Suprapubic skin (tissue), 4 donors: ENCODE results near the gene CLVS2. TPM values are rescaled to one million over a fixed set of nuclear protein-coding genes. Genes with fewer than 3 reads are reported as not detected.

Experiments used
- DNase-seq, 2 donors: peaks; one replicate each; pipeline ENCODE4 v3.0.0-alpha.2; 2019; ENCODE audit warnings: low spot score in 2 of 2
- H3K27ac ChIP-seq: fragments of 200-600 bp; sonication (generic); one replicate; pipeline ENCODE4 v1.5.1; 2019
- H3K27me3 ChIP-seq: fragments of 200-600 bp; sonication (generic); one replicate; pipeline ENCODE4 v1.5.1; 2019
- H3K36me3 ChIP-seq: fragments of 200-600 bp; sonication (generic); one replicate; pipeline ENCODE4 v1.5.1; 2019
- H3K4me1 ChIP-seq: fragments of 200-600 bp; sonication (generic); one replicate; pipeline ENCODE4 v1.5.1; 2019
- H3K4me3 ChIP-seq: fragments of 200-600 bp; sonication (generic); one replicate; pipeline ENCODE4 v1.5.1; 2019; ENCODE audit warnings: mild to moderate bottlenecking
- H3K9me3 ChIP-seq: fragments of 200-600 bp; sonication (generic); one replicate; pipeline ENCODE4 v1.5.1; 2019
- EP300 ChIP-seq: sonication (generic); formaldehyde crosslinking; IDR thresholded peaks from one replicate; pipeline ENCODE4 v1.6.1; 2017; ENCODE audit warnings: antibody characterized with exemption
- POLR2A ChIP-seq, 2 donors: fragments of 450-650 bp; IDR thresholded peaks; one replicate each; pipeline ENCODE4 v1.6.1; 2017; ENCODE audit warnings: antibody characterized with exemption in 2 of 2, mild to moderate bottlenecking in 2 of 2, moderate library complexity in 2 of 2
- POLR2AphosphoS5 ChIP-seq, 3 donors: sonication (generic); formaldehyde crosslinking; IDR thresholded peaks; one replicate each; pipeline ENCODE4 v1.6.1; 2017; ENCODE audit warnings: antibody characterized with exemption in 3 of 3
- WGBS: methylation state at CpG from one replicate; pipeline ENCODE4 v1.1.5; 2018; 5-methylcytosine and 5-hydroxymethylcytosine counted together
- total RNA-seq, 4 donors: library from RNA; depleted of rRNA; stranded (reverse); fragments of >200 nt; gene quantifications; one replicate each; pipeline ENCODE4 v1.1.0, GENCODE V29; 2016
- TF ChIP-seq, protein P1 (sequence below), 2 donors: fragments of 200-600 bp in 1 of 2; fragments of 450-650 bp in 1 of 2; sonication (generic) in 1 of 2; IDR thresholded peaks; one replicate each; pipeline ENCODE4 v1.5.1; 2016 to 2019; ENCODE audit warnings: antibody characterized with exemption in 2 of 2, mild to moderate bottlenecking in 1 of 2, moderate library complexity in 1 of 2

CLVS2 gene, protein sequence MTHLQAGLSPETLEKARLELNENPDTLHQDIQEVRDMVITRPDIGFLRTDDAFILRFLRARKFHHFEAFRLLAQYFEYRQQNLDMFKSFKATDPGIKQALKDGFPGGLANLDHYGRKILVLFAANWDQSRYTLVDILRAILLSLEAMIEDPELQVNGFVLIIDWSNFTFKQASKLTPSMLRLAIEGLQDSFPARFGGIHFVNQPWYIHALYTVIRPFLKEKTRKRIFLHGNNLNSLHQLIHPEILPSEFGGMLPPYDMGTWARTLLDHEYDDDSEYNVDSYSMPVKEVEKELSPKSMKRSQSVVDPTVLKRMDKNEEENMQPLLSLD
- total RNA-seq, result under 1 TPM; 0.15 to 0.64 (median 0.46) TPM

- Histone ChIP-seq H3K27ac (no peak within 1 kb of the TSS), H3K36me3 (no peaks in the 10 kb centered on the region), H3K9me3 (no peaks in the 10 kb centered on the region), H3K27me3 (peaks cover 47% of the 10 kb centered on the region), H3K4me1 (peaks cover 12% of the 10 kb centered on the region), H3K4me3 (peak within 1 kb of the TSS; percentile 50)
- DNase-seq, result no peak
- TF ChIP-seq POLR2A (IDR thresholded peaks at IDR 0.05) (no peak), POLR2AphosphoS5 (IDR thresholded peaks at IDR 0.05) (no peak), EP300 (no peak)
- TF ChIP-seq, protein P1, sequence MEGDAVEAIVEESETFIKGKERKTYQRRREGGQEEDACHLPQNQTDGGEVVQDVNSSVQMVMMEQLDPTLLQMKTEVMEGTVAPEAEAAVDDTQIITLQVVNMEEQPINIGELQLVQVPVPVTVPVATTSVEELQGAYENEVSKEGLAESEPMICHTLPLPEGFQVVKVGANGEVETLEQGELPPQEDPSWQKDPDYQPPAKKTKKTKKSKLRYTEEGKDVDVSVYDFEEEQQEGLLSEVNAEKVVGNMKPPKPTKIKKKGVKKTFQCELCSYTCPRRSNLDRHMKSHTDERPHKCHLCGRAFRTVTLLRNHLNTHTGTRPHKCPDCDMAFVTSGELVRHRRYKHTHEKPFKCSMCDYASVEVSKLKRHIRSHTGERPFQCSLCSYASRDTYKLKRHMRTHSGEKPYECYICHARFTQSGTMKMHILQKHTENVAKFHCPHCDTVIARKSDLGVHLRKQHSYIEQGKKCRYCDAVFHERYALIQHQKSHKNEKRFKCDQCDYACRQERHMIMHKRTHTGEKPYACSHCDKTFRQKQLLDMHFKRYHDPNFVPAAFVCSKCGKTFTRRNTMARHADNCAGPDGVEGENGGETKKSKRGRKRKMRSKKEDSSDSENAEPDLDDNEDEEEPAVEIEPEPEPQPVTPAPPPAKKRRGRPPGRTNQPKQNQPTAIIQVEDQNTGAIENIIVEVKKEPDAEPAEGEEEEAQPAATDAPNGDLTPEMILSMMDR (IDR thresholded peaks at IDR 0.05), result no peak
- WGBS, result 1% methylated on average over 31 of the region's 75 CpGs
Observed at GRCh38 chr6:122995921-122996793, at the start of gene CLVS2. CLVS2 (plus strand) TSS chr6:122996235; CDS start chr6:122997778, 1,543 bp downstream.

GRCh38 chr6:122947355-122947754 lies 48.7 kb upstream of the CLVS2 start:
- H3K4me3 ChIP-seq, result no peak overlapping the region
- no peak overlapping the region for H3K27ac ChIP-seq
- H3K36me3 ChIP-seq, result no peaks in the 10 kb centered on the region
- TF ChIP-seq POLR2A (IDR thresholded peaks at IDR 0.05) (no peak), EP300 (no peak), POLR2AphosphoS5 (IDR thresholded peaks at IDR 0.05) (no peak)
- TF ChIP-seq, protein P1 (IDR thresholded peaks at IDR 0.05), result no peak
- H3K9me3 ChIP-seq, result peaks cover 5% of the 10 kb centered on the region
- no peak for DNase-seq
- H3K4me1 ChIP-seq, result no peaks in the 10 kb centered on the region
- H3K27me3 ChIP-seq, result no peaks in the 10 kb centered on the region

DNA sequence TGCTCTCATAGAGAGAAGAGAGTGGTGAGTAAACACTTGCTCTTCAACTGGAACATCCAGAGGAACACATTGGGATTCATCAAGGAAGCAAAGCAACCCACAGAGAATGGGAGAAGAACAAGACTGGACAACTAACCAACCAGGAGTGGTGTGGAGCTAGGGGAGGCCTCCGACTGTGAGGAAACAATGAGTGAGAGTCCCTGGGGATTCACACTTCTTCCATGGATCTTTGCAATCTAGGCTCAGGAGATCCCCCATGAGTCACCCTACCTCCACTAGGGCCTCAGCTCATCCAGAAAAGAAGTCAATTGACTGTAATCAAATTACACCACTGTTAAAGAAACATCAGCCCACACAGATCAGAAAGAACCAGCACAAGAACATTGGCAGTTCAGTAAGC lies 42.3 kb upstream of the CLVS2 start:
- H3K27me3 ChIP-seq, result no peaks in the 10 kb centered on the region
- peaks cover 17% of the 10 kb centered on the region for H3K9me3 ChIP-seq
- H3K36me3 ChIP-seq, result no peaks in the 10 kb centered on the region
- no peaks in the 10 kb centered on the region for H3K4me1 ChIP-seq
- no peak overlapping the region for H3K27ac ChIP-seq
- no peak for TF ChIP-seq EP300
- no peak for TF ChIP-seq POLR2AphosphoS5 (IDR thresholded peaks at IDR 0.05)
- TF ChIP-seq POLR2A (IDR thresholded peaks at IDR 0.05), result no peak
- TF ChIP-seq, protein P1 (IDR thresholded peaks at IDR 0.05), result no peak
- WGBS, result 89% methylated on average over 1 of the region's 1 CpG
- DNase-seq, result no peak
- H3K4me3 ChIP-seq, result no peak overlapping the region

DNA sequence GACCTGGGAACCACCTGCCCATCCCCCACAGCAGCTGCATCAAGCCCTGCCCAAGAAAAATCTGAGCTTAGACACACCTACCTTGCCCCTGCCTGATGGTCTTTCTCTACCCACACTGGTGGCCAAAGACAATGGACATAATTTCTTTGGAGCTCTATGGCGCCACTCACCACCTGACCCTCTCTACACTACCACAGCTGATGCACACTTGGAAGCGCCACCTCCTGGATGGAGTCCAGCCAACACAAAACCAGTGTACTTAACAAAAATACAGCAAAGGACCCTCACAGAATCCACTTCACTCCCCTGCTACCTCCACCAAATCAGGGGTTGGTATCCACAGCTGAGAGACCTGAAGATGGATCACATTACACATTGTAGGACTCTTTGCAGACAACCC lies 39.7 kb upstream of the CLVS2 start:
- TF ChIP-seq POLR2AphosphoS5 (IDR thresholded peaks at IDR 0.05) (no peak), EP300 (no peak), POLR2A (IDR thresholded peaks at IDR 0.05) (no peak)
- TF ChIP-seq, protein P1 (IDR thresholded peaks at IDR 0.05), result no peak
- Histone ChIP-seq H3K4me1 (no peaks in the 10 kb centered on the region), H3K36me3 (no peaks in the 10 kb centered on the region), H3K4me3 (no peak overlapping the region), H3K27me3 (no peaks in the 10 kb centered on the region), H3K27ac (no peak overlapping the region), H3K9me3 (peaks cover 24% of the 10 kb centered on the region)
- no peak for DNase-seq
- 100% methylated on average over 2 of the region's 2 CpGs for WGBS

DNA sequence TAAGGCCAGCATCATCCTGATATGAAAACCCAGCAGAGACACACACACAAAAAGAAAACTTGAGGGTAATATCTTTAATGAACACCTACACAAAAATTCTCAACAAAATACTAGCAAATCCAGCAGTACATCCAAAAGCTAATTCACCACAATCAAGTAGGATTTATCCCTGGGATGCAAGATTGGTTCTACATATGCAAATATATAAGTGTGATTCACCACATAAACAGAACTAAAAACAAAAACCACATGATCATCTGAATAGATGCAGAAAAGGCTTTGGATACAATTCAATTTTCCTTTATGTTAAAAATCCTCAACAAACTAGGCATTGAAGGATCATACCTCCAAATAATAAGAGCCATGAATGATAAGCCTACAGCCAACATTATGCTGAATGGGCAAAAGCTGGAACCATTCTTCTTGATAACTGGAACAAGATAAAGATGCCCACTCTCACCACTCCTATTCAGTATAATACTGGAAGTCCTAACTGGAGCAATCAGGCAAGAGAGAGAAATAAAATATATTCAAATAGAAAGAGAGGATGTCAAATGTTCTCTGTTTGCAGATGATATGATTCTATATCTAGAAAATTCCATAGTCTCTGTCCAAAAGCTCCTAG lies 33.9 kb upstream of the CLVS2 start:
- no peak for DNase-seq
- H3K4me1 ChIP-seq, result no peaks in the 10 kb centered on the region
- H3K36me3 ChIP-seq, result no peaks in the 10 kb centered on the region
- TF ChIP-seq POLR2AphosphoS5 (IDR thresholded peaks at IDR 0.05), result no peak
- no peak for TF ChIP-seq POLR2A (IDR thresholded peaks at IDR 0.05)
- TF ChIP-seq EP300, result no peak
- TF ChIP-seq, protein P1 (IDR thresholded peaks at IDR 0.05), result no peak
- no peak overlapping the region for H3K27ac ChIP-seq
- H3K4me3 ChIP-seq, result no peak overlapping the region
- peaks cover 16% of the 10 kb centered on the region for H3K9me3 ChIP-seq
- H3K27me3 ChIP-seq, result no peaks in the 10 kb centered on the region
